GM12878 (cell line): ENCODE measurements around the gene TRAF3. TPM values are rescaled to one million over a fixed set of nuclear protein-coding genes. Genes with fewer than 3 reads are reported as not detected.

Source experiments
- ATF7 ChIP-seq: fragments of 450-650 bp; IDR thresholded peaks from 2 replicates; pipeline ENCODE4 v1.6.1; 2016; ENCODE audit warnings: low read depth, mild to moderate bottlenecking
- BCL3 ChIP-seq: IDR thresholded peaks from 2 replicates; pipeline ENCODE4 v1.6.1; 2011; ENCODE audit warnings: borderline replicate concordance, low read depth, mild to moderate bottlenecking, moderate library complexity, low read length; ENCODE audit not compliant: insufficient read depth, poor library complexity, severe bottlenecking
- BMI1 ChIP-seq: fragments of 450-650 bp; IDR thresholded peaks from 2 replicates; pipeline ENCODE4 v1.6.1; 2016; ENCODE audit warnings: mild to moderate bottlenecking, moderate library complexity, borderline replicate concordance
- CBX5 ChIP-seq: sonication (generic); IDR thresholded peaks from 2 replicates; pipeline ENCODE4 v1.6.1; 2016; ENCODE audit warnings: low read depth, moderate library complexity, mild to moderate bottlenecking, inconsistent platforms
- EED ChIP-seq: sonication (generic); IDR thresholded peaks from 2 replicates; pipeline ENCODE4 v1.6.1; 2016; ENCODE audit warnings: antibody characterized with exemption, low read depth
- EGR1 ChIP-seq, 2 experiments: IDR thresholded peaks; 1 replicate in 1 of 2; 2 replicates in 1 of 2; pipeline ENCODE4 v1.6.1; 2011 to 2012; ENCODE audit warnings: low read depth in 2 of 2, low read length in 2 of 2, borderline replicate concordance in 1 of 2, mild to moderate bottlenecking in 1 of 2, moderate library complexity in 1 of 2
- ETV6 ChIP-seq, 2 experiments: fragments of 450-650 bp in 1 of 2; IDR thresholded peaks in 1 of 2; conservative IDR thresholded peaks in 1 of 2; 2 replicates each; pipeline ENCODE4 v1.6.1; 2014; ENCODE audit warnings: antibody characterized with exemption in 1 of 2, borderline replicate concordance in 1 of 2, low read depth in 1 of 2, mild to moderate bottlenecking in 1 of 2, moderate library complexity in 1 of 2
- HCFC1 ChIP-seq: fragments of 150-350 bp; IDR thresholded peaks from 2 replicates; pipeline ENCODE4 v1.6.1; 2014; ENCODE audit warnings: low read length
- IKZF2 ChIP-seq, 2 experiments: fragments of 450-650 bp; IDR thresholded peaks; 2 replicates each; pipeline ENCODE4 v1.6.1; 2017; ENCODE audit warnings: mild to moderate bottlenecking in 2 of 2, moderate library complexity in 2 of 2
- MEF2B ChIP-seq: fragments of 450-650 bp; IDR thresholded peaks from 2 replicates; pipeline ENCODE4 v1.6.1; 2018; ENCODE audit warnings: mild to moderate bottlenecking, moderate library complexity; ENCODE audit not compliant: partially characterized antibody, poor library complexity, severe bottlenecking
- MLLT1 ChIP-seq: fragments of 450-650 bp; IDR thresholded peaks from 2 replicates; pipeline ENCODE4 v1.6.1; 2016; ENCODE audit warnings: mild to moderate bottlenecking
- MTA3 ChIP-seq: IDR thresholded peaks from 2 replicates; pipeline ENCODE4 v1.6.1; 2012; ENCODE audit warnings: low read length, inconsistent platforms, borderline replicate concordance
- MXI1 ChIP-seq: fragments of 150-350 bp; IDR thresholded peaks from 2 replicates; pipeline ENCODE4 v1.6.1; 2011; ENCODE audit warnings: low read depth, mild to moderate bottlenecking, inconsistent platforms, low read length, improper control_type of control experiment
- PBX3 ChIP-seq: IDR thresholded peaks from 2 replicates; pipeline ENCODE4 v1.6.1; 2011; ENCODE audit warnings: mild to moderate bottlenecking, low read depth, low read length, moderate library complexity; ENCODE audit not compliant: insufficient replicate concordance
- PKNOX1 ChIP-seq: fragments of 450-650 bp; IDR thresholded peaks from 2 replicates; pipeline ENCODE4 v1.6.1; 2016; ENCODE audit warnings: mild to moderate bottlenecking
- RAD51 ChIP-seq: fragments of 450-650 bp; IDR thresholded peaks from 2 replicates; pipeline ENCODE4 v1.6.1; 2016; ENCODE audit warnings: moderate library complexity, mild to moderate bottlenecking, inconsistent platforms
- RELB ChIP-seq: fragments of 450-650 bp; IDR thresholded peaks from 2 replicates; pipeline ENCODE4 v1.6.1; 2017; ENCODE audit warnings: low read depth, mild to moderate bottlenecking, moderate library complexity
- SIX5 ChIP-seq: IDR thresholded peaks from 2 replicates; pipeline ENCODE4 v1.6.1; 2011; ENCODE audit warnings: mild to moderate bottlenecking, low read depth, low read length, moderate library complexity; ENCODE audit not compliant: severe bottlenecking
- SMARCA5 ChIP-seq: fragments of 450-650 bp; IDR thresholded peaks from 2 replicates; pipeline ENCODE4 v1.6.1; 2017; ENCODE audit warnings: mild to moderate bottlenecking
- SP1 ChIP-seq: IDR thresholded peaks from one replicate; pipeline ENCODE4 v1.6.1; 2011; ENCODE audit warnings: low read depth, low read length
- TBL1XR1 ChIP-seq: IDR thresholded peaks from 2 replicates; pipeline ENCODE4 v1.6.1; 2012; ENCODE audit warnings: low read depth, low read length, improper control_type of control experiment
- TCF12 ChIP-seq: IDR thresholded peaks from 2 replicates; pipeline ENCODE4 v1.6.1; 2011; ENCODE audit warnings: low read depth, mild to moderate bottlenecking, low read length
- YY1 ChIP-seq: IDR thresholded peaks from 2 replicates; pipeline ENCODE4 v1.6.1; 2011; ENCODE audit warnings: low read depth, mild to moderate bottlenecking, low read length
- polyA plus RNA-seq, 11 experiments: library from polyadenylated mRNA; depleted of rRNA in 4 of 11; unstranded in 6 of 11; stranded (reverse) in 5 of 11; fragments of >200 nt; fragmentation: Nextera tagmentation in 4 of 11; fragmentation: Illumina TruSeq in 1 of 11; extraction: Ambion mirVana in 4 of 11; extraction: Trizol in 1 of 11; gene quantifications; 1 replicate in 1 of 11; 2 replicates in 10 of 11; pipeline versions ENCODE4 v1.2.1 to v1.2.3, GENCODE V29; 2011 to 2016; ENCODE audit warnings: inconsistent platforms in 2 of 11, missing spikeins in 2 of 11, low read depth in 1 of 11
- total RNA-seq, 4 experiments: library from RNA; depleted of rRNA in 3 of 4; stranded (reverse); fragments of >200 nt in 3 of 4; fragmentation: Illumina TruSeq in 1 of 4; extraction: Trizol in 1 of 4; gene quantifications; 2 replicates each; pipeline versions ENCODE4 v1.2.1 to v1.2.3, GENCODE V29; 2013 to 2021

TRAF3 gene
- total and polyA plus RNA-seq, 10 of the 15 experiments (the other 5 are each of a cell fraction or from before 2014, with no cell fraction given) = 3.0 to 70.1 (median 36.5) TPM

GRCh38 chr14:102768223-102769048 lies 8.8 kb upstream of the TRAF3 start (continued):
- TF ChIP-seq MXI1 (0 out of 2 replicates have a peak, but pooled peaks have one; percentile 24), SIX5 (no peak), BMI1 (no peak), ATF7 (peak; percentile 30; the same call in 1 of the 2 replicates), MLLT1 (no peak), MEF2B (peak; percentile 88), HCFC1 (no peak), PBX3 (peak; percentile 28), EED (peak; percentile 48), SMARCA5 (no peak), CBX5 (0 out of 2 replicates have a peak, but pooled peaks have one; percentile 57), MTA3 (peak; percentile 42; the same call in 1 of the 2 replicates), YY1 (peak; percentile 62), SP1 (no peak), TCF12 (no peak), ETV6 (conservative IDR thresholded peaks at IDR 0.05 in 1 of 2, IDR thresholded peaks at IDR 0.05 in 1 of 2; ENCODE audit: borderline replicate concordance in 1 of 2, low read depth in 1 of 2) (peak in 1 of 2 experiments; percentile 87; a peak in 2 of 4 replicates), RELB (peak; percentile 88), RAD51 (peak; percentile 80), PKNOX1 (peak; percentile 84), IKZF2 (IDR thresholded peaks at IDR 0.05) (peak; percentile 77 to 80; a peak in 3 of 4 replicates), EGR1 (IDR thresholded peaks at IDR 0.05; ENCODE audit: borderline replicate concordance in 1 of 2, low read depth in 2 of 2, low read length in 2 of 2) (no peak), TBL1XR1 (0 out of 2 replicates have a peak, but pooled peaks have one; percentile 20), BCL3 (no peak)
